C4-2B (cell line): ENCODE results near the gene TRIM17.

Experiments
- H3K27ac ChIP-seq: fragments of 450-650 bp; 2 replicates; pipeline ENCODE4 v1.5.1; 2017
- ZFX ChIP-seq: fragments of 450-650 bp; IDR thresholded peaks from 2 replicates; pipeline ENCODE4 v1.6.1; 2017
- TF ChIP-seq, protein P1 (sequence below): fragments of 450-650 bp; conservative IDR thresholded peaks from 2 replicates; pipeline ENCODE4 v1.5.1; 2017; ENCODE audit warnings: mild to moderate bottlenecking

The TRIM17 gene

GRCh38 chr1:228362141-228362883 lies 54.3 kb downstream of the TRIM17 start:
- no peak for TF ChIP-seq ZFX
- TF ChIP-seq, protein P1, sequence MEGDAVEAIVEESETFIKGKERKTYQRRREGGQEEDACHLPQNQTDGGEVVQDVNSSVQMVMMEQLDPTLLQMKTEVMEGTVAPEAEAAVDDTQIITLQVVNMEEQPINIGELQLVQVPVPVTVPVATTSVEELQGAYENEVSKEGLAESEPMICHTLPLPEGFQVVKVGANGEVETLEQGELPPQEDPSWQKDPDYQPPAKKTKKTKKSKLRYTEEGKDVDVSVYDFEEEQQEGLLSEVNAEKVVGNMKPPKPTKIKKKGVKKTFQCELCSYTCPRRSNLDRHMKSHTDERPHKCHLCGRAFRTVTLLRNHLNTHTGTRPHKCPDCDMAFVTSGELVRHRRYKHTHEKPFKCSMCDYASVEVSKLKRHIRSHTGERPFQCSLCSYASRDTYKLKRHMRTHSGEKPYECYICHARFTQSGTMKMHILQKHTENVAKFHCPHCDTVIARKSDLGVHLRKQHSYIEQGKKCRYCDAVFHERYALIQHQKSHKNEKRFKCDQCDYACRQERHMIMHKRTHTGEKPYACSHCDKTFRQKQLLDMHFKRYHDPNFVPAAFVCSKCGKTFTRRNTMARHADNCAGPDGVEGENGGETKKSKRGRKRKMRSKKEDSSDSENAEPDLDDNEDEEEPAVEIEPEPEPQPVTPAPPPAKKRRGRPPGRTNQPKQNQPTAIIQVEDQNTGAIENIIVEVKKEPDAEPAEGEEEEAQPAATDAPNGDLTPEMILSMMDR, result no peak

DNA sequence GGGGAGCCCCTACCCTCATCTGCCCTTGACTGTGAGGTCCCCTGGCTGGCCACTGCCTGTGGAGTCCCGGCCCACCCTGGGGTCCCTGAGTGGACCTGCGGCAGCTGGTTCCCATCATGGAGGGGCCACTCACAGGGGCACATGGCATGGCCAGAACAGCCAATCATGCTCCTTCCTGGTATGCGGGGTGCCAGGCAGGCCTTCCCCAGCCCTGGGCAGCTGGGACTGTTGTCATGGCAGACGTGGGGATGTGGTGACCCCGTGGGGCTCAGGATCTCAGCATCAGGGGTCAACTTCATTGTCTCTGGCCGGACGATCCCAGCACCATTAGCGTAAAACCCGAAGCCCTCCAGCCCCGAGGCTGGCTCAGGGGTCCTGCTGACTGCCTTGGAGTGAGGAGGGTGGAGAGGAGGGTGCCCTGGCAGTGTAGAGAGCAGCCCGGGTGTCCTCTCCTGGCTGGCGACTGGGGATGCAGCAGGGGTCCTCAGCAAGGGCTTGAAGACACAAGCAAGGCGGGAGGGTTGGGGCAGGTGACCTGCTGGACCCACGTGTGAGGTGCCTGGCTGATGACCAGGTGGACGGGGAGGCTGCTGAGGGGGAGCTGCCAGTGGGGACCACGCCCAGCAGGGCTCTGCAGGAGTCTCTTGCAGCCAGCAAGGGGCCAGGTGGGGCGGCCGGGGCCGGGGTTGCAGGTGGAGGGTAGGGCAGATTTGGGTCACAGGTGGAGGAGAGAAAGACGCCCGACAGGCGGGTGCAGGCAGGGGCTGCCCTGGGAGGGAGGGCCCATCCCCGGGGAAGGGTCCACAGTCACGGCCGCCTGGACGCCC lies 55.1 kb downstream of the TRIM17 start:
- TF ChIP-seq, protein P1, result no peak
- H3K27ac ChIP-seq, result no peak overlapping the region

More at GRCh38 chr1:228362141-228362883, 54.3 kb downstream of the TRIM17 start:
- no peak overlapping the region for H3K27ac ChIP-seq

DNA sequence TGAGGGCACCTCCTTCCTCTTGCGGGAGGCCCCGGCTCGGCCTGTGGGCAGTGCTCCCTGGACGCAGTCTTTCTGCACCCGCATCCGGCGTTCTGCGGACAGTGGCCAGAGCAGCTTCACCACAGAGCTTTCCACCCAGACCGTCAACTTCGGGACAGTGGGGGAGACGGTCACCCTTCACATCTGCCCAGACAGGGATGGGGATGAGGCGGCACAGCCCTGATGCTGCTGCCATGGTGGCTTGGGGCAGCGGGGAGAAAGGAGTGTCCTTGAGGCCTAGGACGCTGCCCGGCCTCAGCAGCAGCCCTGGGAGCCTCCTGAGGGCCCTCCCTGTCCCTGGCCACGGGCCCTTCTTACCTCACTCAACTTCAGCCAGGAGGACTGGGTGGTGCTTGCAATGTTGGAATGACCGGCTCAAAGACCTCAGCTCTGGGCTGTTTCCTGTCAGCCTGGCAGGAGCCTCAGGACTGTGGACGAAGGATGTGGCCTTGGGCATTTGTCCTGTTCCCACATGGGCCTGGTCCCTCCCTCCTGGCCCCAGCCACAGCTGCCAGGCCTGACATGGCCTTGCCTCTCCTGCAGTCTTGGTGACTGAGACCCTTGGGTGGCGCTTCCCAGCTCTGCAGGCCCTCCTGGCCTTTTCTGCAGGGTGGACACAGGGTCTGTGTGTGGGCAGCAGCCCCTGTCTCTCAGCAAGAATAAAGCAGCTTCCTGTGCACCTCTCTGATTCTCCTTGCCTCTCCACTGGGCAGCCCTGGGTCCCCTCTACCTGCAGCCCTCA lies 55.9 kb downstream of the TRIM17 start:
- no peak overlapping the region for H3K27ac ChIP-seq
- TF ChIP-seq ZFX, result no peak
- TF ChIP-seq, protein P1, result no peak

GRCh38 chr1:228359613-228360532 lies 56.8 kb downstream of the TRIM17 start:
- TF ChIP-seq ZFX, result no peak
- TF ChIP-seq, protein P1, result no peak
- H3K27ac ChIP-seq, result no peak overlapping the region

DNA sequence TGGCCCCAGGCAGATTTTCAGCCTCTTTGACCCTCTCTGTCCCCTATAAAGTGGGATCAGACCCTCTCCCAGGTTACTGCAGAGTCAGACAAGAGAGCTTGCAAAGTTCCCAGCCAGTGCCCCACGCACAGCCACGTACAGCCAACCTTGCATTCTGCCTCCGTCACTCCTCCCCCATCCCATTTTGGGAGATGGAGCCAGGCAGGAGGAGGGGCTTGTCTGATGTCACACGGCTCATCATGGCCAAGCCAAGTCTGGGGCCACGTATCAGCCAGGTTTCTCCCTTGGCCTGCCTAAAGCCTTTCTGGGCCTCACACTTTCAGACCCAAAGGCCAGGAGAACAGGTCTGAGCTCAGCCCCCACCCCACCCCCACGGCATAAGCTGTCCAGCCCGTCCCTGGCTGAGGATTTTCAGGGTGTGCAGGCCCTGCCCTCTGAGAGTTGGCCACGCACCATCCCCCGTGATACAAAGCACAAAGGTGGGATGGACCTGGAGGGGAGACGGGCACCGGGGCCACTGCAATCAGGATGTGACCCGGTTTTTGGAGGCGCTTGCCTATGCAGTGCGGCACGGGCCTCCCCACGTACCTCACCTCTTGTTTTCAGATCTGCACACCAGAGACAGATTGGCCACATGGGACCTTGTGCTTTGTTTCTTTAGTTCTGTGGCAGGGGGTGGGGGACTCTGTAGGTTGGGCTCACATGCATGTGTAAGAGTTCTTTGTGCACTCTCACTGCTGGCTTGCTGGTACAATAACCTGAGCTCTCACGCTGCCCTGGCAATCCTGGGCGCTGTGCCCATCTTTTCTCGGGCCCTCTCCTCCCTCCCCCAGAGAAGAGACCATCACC lies 57.7 kb downstream of the TRIM17 start:
- no peak overlapping the region for H3K27ac ChIP-seq
- TF ChIP-seq, protein P1, result no peak
- no peak for TF ChIP-seq ZFX
